Measurements from ENCODE around the gene JMJD7. TPM values are rescaled to one million over a fixed set of nuclear protein-coding genes. Genes with fewer than 3 reads are reported as not detected.

Gene JMJD7
- total RNA-seq, 1 experiment from 2014 or later, result 13.2 TPM

- ATAC-seq, result peak; percentile 62
- Histone ChIP-seq H3K4me3 (ENCODE audit: low read depth in 2 of 2, low read length in 2 of 2) (no peak overlapping the region), H3K4me1 (ENCODE audit: control insufficient read depth, insufficient read depth, low read length) (peaks cover 22% of the 10 kb centered on the region), H3K36me3 (ENCODE audit: control insufficient read depth, insufficient read depth, low read length) (no peaks in the 10 kb centered on the region), H3K9me3 (ENCODE audit: control insufficient read depth, insufficient read depth, low read depth, low read length) (no peaks in the 10 kb centered on the region), H3K27me3 (ENCODE audit: control insufficient read depth, insufficient read depth, low read length) (no peaks in the 10 kb centered on the region), H3K27ac (ENCODE audit: low read length) (peak overlapping the region; percentile 36; the same call in 1 of the 2 replicates)
- CTCF ChIA-PET, result interaction anchor here (0.7 kb wide), 1 partner anchor 20 kb away, joined by 3 read pairs; no protein-coding TSS in a partner anchor
- intact Hi-C loops (cut with micrococcal nuclease; ENCODE audit: unreplicated experiment) (no loop called here), in situ Hi-C loops (cut with HindIII; ENCODE audit: low pct_unique_long_range_greater_than_20kb, low sequenced_read_pairs) (no loop called here)
- POLR2A ChIA-PET, result interaction anchor here (0.8 kb wide), 1 partner anchor 20 kb away, joined by 7 read pairs; no protein-coding TSS in a partner anchor
- no peak for DNase-seq (ENCODE audit: low read depth, low spot score)
- no TSS peak for BruUV-seq (replicated peaks)
- TF ChIP-seq REST (IDR thresholded peaks at IDR 0.05; ENCODE audit: insufficient read depth in 1 of 2, low read depth in 2 of 2, low read length in 1 of 2), result no peak
- no peak for TF ChIP-seq CTCF (IDR thresholded peaks at IDR 0.05)
- TF ChIP-seq TCF7L2 (IDR thresholded peaks at IDR 0.05; ENCODE audit: low read depth, low read length), result no peak
- no peak for TF ChIP-seq POLR2AphosphoS5 (IDR thresholded peaks at IDR 0.05; ENCODE audit: low read depth, low read length)
- TF ChIP-seq SIN3A (IDR thresholded peaks at IDR 0.05; ENCODE audit: borderline replicate concordance, insufficient read depth, low read depth, low read length), result no peak
Measured at GRCh38 chr15:41790756-41791546, 36.9 kb upstream of the JMJD7 start.

- no peaks in the 10 kb centered on the region for H3K36me3 ChIP-seq (ENCODE audit: control insufficient read depth, insufficient read depth, low read length)
- in situ Hi-C loops (cut with HindIII; ENCODE audit: low pct_unique_long_range_greater_than_20kb, low sequenced_read_pairs), result no loop called here
- no peaks in the 10 kb centered on the region for H3K27me3 ChIP-seq (ENCODE audit: control insufficient read depth, insufficient read depth, low read length)
- ChIA-PET CTCF (no interaction called here), POLR2A (interaction anchor here (0.8 kb wide), 1 partner anchor 19 kb away, joined by 7 read pairs; no protein-coding TSS in a partner anchor)
- ATAC-seq (peak; percentile 42; the same call in 1 of the 2 replicates), DNase-seq (ENCODE audit: low read depth, low spot score) (no peak)
- peaks cover 25% of the 10 kb centered on the region for H3K4me1 ChIP-seq (ENCODE audit: control insufficient read depth, insufficient read depth, low read length)
- TF ChIP-seq SIN3A (IDR thresholded peaks at IDR 0.05; ENCODE audit: borderline replicate concordance, insufficient read depth, low read depth, low read length) (no peak), POLR2AphosphoS5 (IDR thresholded peaks at IDR 0.05; ENCODE audit: low read depth, low read length) (no peak), CTCF (IDR thresholded peaks at IDR 0.05) (no peak), REST (IDR thresholded peaks at IDR 0.05; ENCODE audit: insufficient read depth in 1 of 2, low read depth in 2 of 2, low read length in 1 of 2) (no peak), TCF7L2 (IDR thresholded peaks at IDR 0.05; ENCODE audit: low read depth, low read length) (no peak)
- no TSS peak for BruUV-seq (replicated peaks)
- intact Hi-C loops (cut with micrococcal nuclease; ENCODE audit: unreplicated experiment), result no loop called here
- no peak overlapping the region for H3K4me3 ChIP-seq (ENCODE audit: low read depth in 2 of 2, low read length in 2 of 2)
- no peaks in the 10 kb centered on the region for H3K9me3 ChIP-seq (ENCODE audit: control insufficient read depth, insufficient read depth, low read depth, low read length)
- peak overlapping the region; percentile 36; the same call in 1 of the 2 replicates for H3K27ac ChIP-seq (ENCODE audit: low read length)
Measured at GRCh38 chr15:41791547-41791937, 36.4 kb upstream of the JMJD7 start.
